ENCODE data around the gene SMIM15. TPM values are rescaled to one million over a fixed set of nuclear protein-coding genes. Genes with fewer than 3 reads are reported as not detected.

Gene SMIM15
- total RNA-seq, 6 experiments from 2014 or later, result 22.8 to 44.8 (median 29.4) TPM

- WGBS (ENCODE audit: insufficient coverage, low coverage, low lambda C conversion rate, missing lambda C conversion rate), result 100% methylated on average over 1 of the region's 1 CpG
- no peaks in the 10 kb centered on the region for H3K4me1 ChIP-seq
- TF ChIP-seq POLR2A (IDR thresholded peaks at IDR 0.05), result no peak
- TF ChIP-seq, protein P1, sequence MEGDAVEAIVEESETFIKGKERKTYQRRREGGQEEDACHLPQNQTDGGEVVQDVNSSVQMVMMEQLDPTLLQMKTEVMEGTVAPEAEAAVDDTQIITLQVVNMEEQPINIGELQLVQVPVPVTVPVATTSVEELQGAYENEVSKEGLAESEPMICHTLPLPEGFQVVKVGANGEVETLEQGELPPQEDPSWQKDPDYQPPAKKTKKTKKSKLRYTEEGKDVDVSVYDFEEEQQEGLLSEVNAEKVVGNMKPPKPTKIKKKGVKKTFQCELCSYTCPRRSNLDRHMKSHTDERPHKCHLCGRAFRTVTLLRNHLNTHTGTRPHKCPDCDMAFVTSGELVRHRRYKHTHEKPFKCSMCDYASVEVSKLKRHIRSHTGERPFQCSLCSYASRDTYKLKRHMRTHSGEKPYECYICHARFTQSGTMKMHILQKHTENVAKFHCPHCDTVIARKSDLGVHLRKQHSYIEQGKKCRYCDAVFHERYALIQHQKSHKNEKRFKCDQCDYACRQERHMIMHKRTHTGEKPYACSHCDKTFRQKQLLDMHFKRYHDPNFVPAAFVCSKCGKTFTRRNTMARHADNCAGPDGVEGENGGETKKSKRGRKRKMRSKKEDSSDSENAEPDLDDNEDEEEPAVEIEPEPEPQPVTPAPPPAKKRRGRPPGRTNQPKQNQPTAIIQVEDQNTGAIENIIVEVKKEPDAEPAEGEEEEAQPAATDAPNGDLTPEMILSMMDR (IDR thresholded peaks at IDR 0.05), result no peak
- ATAC-seq, result no peak
- no peak for DNase-seq
- H3K4me3 ChIP-seq, result no peak overlapping the region
- intact Hi-C loops (cut with DNase I), result no loop called here
- H3K27ac ChIP-seq, result no peak overlapping the region
- H3K27me3 ChIP-seq, result no peaks in the 10 kb centered on the region
- no peaks in the 10 kb centered on the region for H3K36me3 ChIP-seq
- H3K9me3 ChIP-seq, result no peaks in the 10 kb centered on the region
Measured at GRCh38 chr5:61183538-61183937, 21.3 kb upstream of the SMIM15 start.

DNA sequence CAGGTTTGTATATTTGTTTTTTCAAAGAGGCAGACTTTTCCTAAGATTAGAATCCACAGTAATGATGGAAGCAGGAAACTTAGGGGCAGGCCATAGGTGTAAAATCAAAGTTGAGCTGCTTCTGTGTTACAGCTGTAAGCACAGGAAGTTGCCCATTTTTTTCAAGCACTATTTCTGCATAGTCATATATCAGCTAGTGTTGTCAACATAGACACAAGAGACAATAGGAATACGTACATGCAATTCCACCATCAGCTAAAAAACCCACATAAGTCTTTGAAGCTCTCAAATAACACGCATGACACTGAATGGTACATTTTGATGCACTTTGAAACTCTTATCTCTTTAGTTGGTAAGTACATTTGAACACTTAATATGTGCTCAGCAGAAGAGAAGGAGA, 20.2 kb upstream of the SMIM15 start:
- intact Hi-C loops (cut with DNase I), result no loop called here
- WGBS (ENCODE audit: insufficient coverage, low coverage, low lambda C conversion rate, missing lambda C conversion rate), result 60% methylated on average over 2 of the region's 2 CpGs

DNA sequence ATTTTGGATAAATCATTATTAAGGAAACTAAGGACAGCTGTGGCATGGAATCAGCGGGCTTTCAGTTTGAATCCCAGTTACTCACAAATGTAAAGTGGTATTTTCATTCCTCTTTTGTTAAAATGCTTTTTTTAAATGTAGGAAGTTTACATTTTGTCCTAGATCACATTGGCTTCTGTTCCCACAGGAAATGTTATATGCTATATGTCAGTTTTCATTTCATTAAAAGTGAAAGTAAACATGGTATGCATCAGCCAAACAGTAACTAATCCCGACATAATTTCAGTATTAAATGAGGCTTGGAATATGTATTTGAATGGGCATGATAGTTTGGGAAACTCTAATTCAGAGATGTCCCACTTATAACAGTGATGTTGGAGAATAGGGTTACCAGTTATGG, 18.6 kb upstream of the SMIM15 start:
- H3K27ac ChIP-seq, result no peak overlapping the region
- no peaks in the 10 kb centered on the region for H3K9me3 ChIP-seq
- DNase-seq (no peak), ATAC-seq (no peak)
- no peak for TF ChIP-seq POLR2A (IDR thresholded peaks at IDR 0.05)
- TF ChIP-seq, protein P1 (IDR thresholded peaks at IDR 0.05), result no peak
- no peaks in the 10 kb centered on the region for H3K27me3 ChIP-seq
- intact Hi-C loops (cut with DNase I), result no loop called here
- no peaks in the 10 kb centered on the region for H3K4me1 ChIP-seq
- H3K36me3 ChIP-seq, result no peaks in the 10 kb centered on the region
- 50% methylated on average over 2 of the region's 2 CpGs for WGBS (ENCODE audit: insufficient coverage, low coverage, low lambda C conversion rate, missing lambda C conversion rate)
- no peak overlapping the region for H3K4me3 ChIP-seq

More for the DNA sequence above, 20.2 kb upstream of the SMIM15 start:
- Histone ChIP-seq H3K36me3 (no peaks in the 10 kb centered on the region), H3K4me3 (no peak overlapping the region), H3K27me3 (no peaks in the 10 kb centered on the region), H3K9me3 (no peaks in the 10 kb centered on the region), H3K27ac (no peak overlapping the region), H3K4me1 (no peaks in the 10 kb centered on the region)
- ATAC-seq (peak in 3 of 4 donors; percentile 52 to 58 (median 56)), DNase-seq (no peak)
- TF ChIP-seq POLR2A (IDR thresholded peaks at IDR 0.05), result no peak
- TF ChIP-seq, protein P1 (IDR thresholded peaks at IDR 0.05), result no peak

DNA sequence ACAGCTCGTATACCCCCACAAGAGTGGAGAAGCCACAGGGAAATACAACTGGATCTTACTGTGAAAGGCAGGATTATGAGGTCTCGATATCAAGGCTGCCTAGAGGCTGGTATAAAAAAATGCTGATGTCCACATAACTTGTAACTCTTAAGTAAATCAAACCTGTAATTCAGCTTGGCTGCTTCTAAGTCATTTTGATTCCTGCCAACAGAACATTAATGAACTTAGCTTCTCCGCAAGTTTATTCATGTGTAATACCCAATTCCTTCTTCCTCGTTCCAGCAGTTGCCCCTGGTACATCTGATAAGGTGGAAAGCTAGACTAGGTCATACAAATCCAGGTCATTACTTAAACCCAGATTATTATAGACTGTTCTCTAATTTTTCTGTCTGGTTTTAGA, 16.4 kb upstream of the SMIM15 start:
- H3K36me3 ChIP-seq, result no peaks in the 10 kb centered on the region
- no peaks in the 10 kb centered on the region for H3K9me3 ChIP-seq
- H3K27me3 ChIP-seq, result no peaks in the 10 kb centered on the region
- DNase-seq, result no peak
- no peak overlapping the region for H3K27ac ChIP-seq
- intact Hi-C loops (cut with DNase I), result no loop called here
- WGBS (ENCODE audit: insufficient coverage, low coverage, low lambda C conversion rate, missing lambda C conversion rate), result 86% methylated on average over 4 of the region's 4 CpGs
- TF ChIP-seq, protein P1 (IDR thresholded peaks at IDR 0.05), result no peak
- no peak for TF ChIP-seq POLR2A (IDR thresholded peaks at IDR 0.05)
- no peaks in the 10 kb centered on the region for H3K4me1 ChIP-seq
- ATAC-seq, result no peak
- H3K4me3 ChIP-seq, result no peak overlapping the region

GRCh38 chr5:61177716-61178115, 15.4 kb upstream of the SMIM15 start:
- ATAC-seq, result peak in 3 of 4 donors; percentile 16 to 60 (median 27)
- TF ChIP-seq POLR2A (IDR thresholded peaks at IDR 0.05), result no peak
- TF ChIP-seq, protein P1 (IDR thresholded peaks at IDR 0.05), result no peak
- Histone ChIP-seq H3K9me3 (no peaks in the 10 kb centered on the region), H3K27ac (no peak overlapping the region), H3K36me3 (no peaks in the 10 kb centered on the region), H3K4me1 (no peaks in the 10 kb centered on the region), H3K4me3 (no peak overlapping the region), H3K27me3 (no peaks in the 10 kb centered on the region)
- intact Hi-C loops (cut with DNase I), result no loop called here
- DNase-seq, result no peak
- WGBS (ENCODE audit: insufficient coverage, low coverage, low lambda C conversion rate, missing lambda C conversion rate), result 81% methylated on average over 6 of the region's 7 CpGs

Data from right lobe of liver (tissue), 6 donors.